ENCODE data around the gene SMU1. TPM values are rescaled to one million over a fixed set of nuclear protein-coding genes. Genes with fewer than 3 reads are reported as not detected.

Gene SMU1
- total and polyA plus RNA-seq, 2 experiments from 2014 or later: 15.8 to 25.1 TPM

GRCh38 chr9:33117306-33117705 is 40.8 kb upstream of the SMU1 start:
- no peaks in the 10 kb centered on the region for H3K27me3 ChIP-seq
- no peak for DNase-seq (ENCODE audit: low spot score)
- no peaks in the 10 kb centered on the region for H3K9me3 ChIP-seq (ENCODE audit: low read depth)
- no peaks in the 10 kb centered on the region for H3K9me2 ChIP-seq (replicated peaks; ENCODE audit: insufficient read depth)
- no peak overlapping the region for H3K4me3 ChIP-seq
- H3K4me2 ChIP-seq: no peak overlapping the region
- peaks cover 21% of the 10 kb centered on the region for H3K79me2 ChIP-seq
- no peaks in the 10 kb centered on the region for H3K36me3 ChIP-seq (replicated peaks; ENCODE audit: insufficient read depth, low read depth)
- TF ChIP-seq EZH2 (IDR thresholded peaks at IDR 0.05; ENCODE audit: borderline replicate concordance) (no peak), EZH2phosphoT487 (IDR thresholded peaks at IDR 0.05; ENCODE audit: low read depth, severe bottlenecking, unreplicated experiment) (no peak)
- TF ChIP-seq, protein P1, sequence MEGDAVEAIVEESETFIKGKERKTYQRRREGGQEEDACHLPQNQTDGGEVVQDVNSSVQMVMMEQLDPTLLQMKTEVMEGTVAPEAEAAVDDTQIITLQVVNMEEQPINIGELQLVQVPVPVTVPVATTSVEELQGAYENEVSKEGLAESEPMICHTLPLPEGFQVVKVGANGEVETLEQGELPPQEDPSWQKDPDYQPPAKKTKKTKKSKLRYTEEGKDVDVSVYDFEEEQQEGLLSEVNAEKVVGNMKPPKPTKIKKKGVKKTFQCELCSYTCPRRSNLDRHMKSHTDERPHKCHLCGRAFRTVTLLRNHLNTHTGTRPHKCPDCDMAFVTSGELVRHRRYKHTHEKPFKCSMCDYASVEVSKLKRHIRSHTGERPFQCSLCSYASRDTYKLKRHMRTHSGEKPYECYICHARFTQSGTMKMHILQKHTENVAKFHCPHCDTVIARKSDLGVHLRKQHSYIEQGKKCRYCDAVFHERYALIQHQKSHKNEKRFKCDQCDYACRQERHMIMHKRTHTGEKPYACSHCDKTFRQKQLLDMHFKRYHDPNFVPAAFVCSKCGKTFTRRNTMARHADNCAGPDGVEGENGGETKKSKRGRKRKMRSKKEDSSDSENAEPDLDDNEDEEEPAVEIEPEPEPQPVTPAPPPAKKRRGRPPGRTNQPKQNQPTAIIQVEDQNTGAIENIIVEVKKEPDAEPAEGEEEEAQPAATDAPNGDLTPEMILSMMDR (IDR thresholded peaks at IDR 0.05; ENCODE audit: poor library complexity): no peak
- no peaks in the 10 kb centered on the region for H3K4me1 ChIP-seq (ENCODE audit: insufficient read depth)
- no peak overlapping the region for H3K27ac ChIP-seq
- 74% methylated on average over 1 of the region's 1 CpG for WGBS (ENCODE audit: low lambda C conversion rate, missing lambda C conversion rate)
- no peaks in the 10 kb centered on the region for H4K20me1 ChIP-seq (ENCODE audit: insufficient read depth, poor library complexity, severe bottlenecking)
- no peak overlapping the region for H2AFZ ChIP-seq

- H3K9me2 ChIP-seq (replicated peaks; ENCODE audit: insufficient read depth): no peaks in the 10 kb centered on the region
- no peak overlapping the region for H3K4me2 ChIP-seq
- H2AFZ ChIP-seq: no peak overlapping the region
- no peaks in the 10 kb centered on the region for H3K4me1 ChIP-seq (ENCODE audit: insufficient read depth)
- H3K27me3 ChIP-seq: no peaks in the 10 kb centered on the region
- TF ChIP-seq EZH2 (IDR thresholded peaks at IDR 0.05; ENCODE audit: borderline replicate concordance) (no peak), EZH2phosphoT487 (IDR thresholded peaks at IDR 0.05; ENCODE audit: low read depth, severe bottlenecking, unreplicated experiment) (no peak)
- TF ChIP-seq, protein P1 (IDR thresholded peaks at IDR 0.05; ENCODE audit: poor library complexity): no peak
- no peak overlapping the region for H3K27ac ChIP-seq
- no peaks in the 10 kb centered on the region for H4K20me1 ChIP-seq (ENCODE audit: insufficient read depth, poor library complexity, severe bottlenecking)
- no peak for DNase-seq (ENCODE audit: low spot score)
- H3K4me3 ChIP-seq: no peak overlapping the region
- no peaks in the 10 kb centered on the region for H3K36me3 ChIP-seq (replicated peaks; ENCODE audit: insufficient read depth, low read depth)
- 62% methylated on average over 2 of the region's 2 CpGs for WGBS (ENCODE audit: low lambda C conversion rate, missing lambda C conversion rate)
- H3K79me2 ChIP-seq: peaks cover 16% of the 10 kb centered on the region
- H3K9me3 ChIP-seq (ENCODE audit: low read depth): no peaks in the 10 kb centered on the region
Observed at GRCh38 chr9:33116860-33117259, 40.4 kb upstream of the SMU1 start.

- Histone ChIP-seq H3K27me3 (no peaks in the 10 kb centered on the region), H3K4me3 (no peak overlapping the region), H3K36me3 (replicated peaks; ENCODE audit: insufficient read depth, low read depth) (no peaks in the 10 kb centered on the region), H3K9me3 (ENCODE audit: low read depth) (no peaks in the 10 kb centered on the region), H3K4me2 (no peak overlapping the region), H4K20me1 (ENCODE audit: insufficient read depth, poor library complexity, severe bottlenecking) (no peaks in the 10 kb centered on the region), H2AFZ (no peak overlapping the region), H3K4me1 (ENCODE audit: insufficient read depth) (no peaks in the 10 kb centered on the region), H3K27ac (no peak overlapping the region), H3K9me2 (replicated peaks; ENCODE audit: insufficient read depth) (no peaks in the 10 kb centered on the region), H3K79me2 (peaks cover 4% of the 10 kb centered on the region)
- no peak for DNase-seq (ENCODE audit: low spot score)
- TF ChIP-seq EZH2 (IDR thresholded peaks at IDR 0.05; ENCODE audit: borderline replicate concordance) (no peak), EZH2phosphoT487 (IDR thresholded peaks at IDR 0.05; ENCODE audit: low read depth, severe bottlenecking, unreplicated experiment) (no peak)
- TF ChIP-seq, protein P1 (IDR thresholded peaks at IDR 0.05; ENCODE audit: poor library complexity): no peak
- 90% methylated on average over 3 of the region's 3 CpGs for WGBS (ENCODE audit: low lambda C conversion rate, missing lambda C conversion rate)
Observed at GRCh38 chr9:33114746-33115145, 38.3 kb upstream of the SMU1 start.

Data from hepatocyte (in vitro differentiated cells).